Fibroblast of the aortic adventitia (primary cell): ENCODE measurements around the gene ZNF519. TPM values are rescaled to one million over a fixed set of nuclear protein-coding genes. Genes with fewer than 3 reads are reported as not detected.
"Not testable (repeated sequence)": the region's sequence is repeated elsewhere in the genome, so short reads cannot be mapped to it uniquely, and the experiment has no call there.

ENCODE experiments used
- DNase-seq: peaks from one replicate; pipeline ENCODE4 v3.0.0-alpha.2; 2010; ENCODE audit warnings: low read depth
- H3K4me3 ChIP-seq: 2 replicates; pipeline ENCODE4 v1.5.1; 2011; ENCODE audit warnings: low read depth, mild to moderate bottlenecking, control low read depth, low read length, moderate library complexity
- total RNA-seq: library from RNA; depleted of rRNA; stranded (reverse); fragments of >200 nt; gene quantifications from 2 replicates; pipeline ENCODE4 v1.2.3, GENCODE V29; 2012; ENCODE audit warnings: low replicate concordance
- TF ChIP-seq, protein P1 (sequence below): IDR thresholded peaks from 2 replicates; pipeline ENCODE4 v1.5.1; 2011; ENCODE audit warnings: mild to moderate bottlenecking, low read length, control low read depth, inconsistent platforms; ENCODE audit not compliant: insufficient read depth

The ZNF519 gene
- total RNA-seq, 1 donor: 11.5 TPM

DNA sequence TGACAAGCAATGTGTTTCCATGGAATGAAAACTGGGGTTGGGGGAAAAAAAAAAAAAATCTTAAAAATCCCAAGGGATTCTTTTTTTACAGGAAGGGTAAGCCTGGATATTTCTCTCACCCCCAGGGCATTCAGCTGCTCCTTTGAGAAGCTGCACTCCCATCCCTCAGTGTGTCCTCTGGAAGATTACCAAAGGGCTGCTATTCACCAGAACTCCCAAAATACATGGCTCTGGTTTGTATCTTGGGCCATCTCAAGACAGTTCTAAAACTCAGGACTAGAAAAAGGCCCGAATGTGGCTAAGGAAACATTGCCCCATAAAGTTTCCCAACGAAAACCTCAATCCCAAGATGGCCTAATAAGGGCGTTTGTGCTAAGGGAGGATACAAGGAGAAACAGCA lies 1.4 kb downstream of the ZNF519 start:
- not testable (repeated sequence) for H3K4me3 ChIP-seq
- peak; percentile 6 for DNase-seq

DNA sequence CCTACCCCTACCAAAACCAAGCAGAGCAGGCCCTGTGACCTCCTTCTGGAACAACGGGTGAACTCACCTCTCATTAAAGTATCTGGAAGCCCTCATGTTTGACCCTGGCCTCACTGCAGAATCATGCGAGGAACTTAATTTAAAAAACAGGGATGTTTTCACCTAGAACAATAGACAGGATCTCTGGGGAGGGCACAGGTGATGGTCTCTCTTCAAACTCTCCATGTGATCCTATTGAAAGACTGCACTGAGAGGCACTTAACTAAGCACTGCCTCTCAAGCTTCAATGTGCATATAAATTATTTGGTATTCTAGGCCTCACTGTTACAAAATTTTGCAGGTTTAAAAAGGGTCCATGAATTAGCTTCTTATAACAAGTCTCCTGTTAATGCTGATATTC lies 7.5 kb downstream of the ZNF519 start:
- TF ChIP-seq, protein P1, sequence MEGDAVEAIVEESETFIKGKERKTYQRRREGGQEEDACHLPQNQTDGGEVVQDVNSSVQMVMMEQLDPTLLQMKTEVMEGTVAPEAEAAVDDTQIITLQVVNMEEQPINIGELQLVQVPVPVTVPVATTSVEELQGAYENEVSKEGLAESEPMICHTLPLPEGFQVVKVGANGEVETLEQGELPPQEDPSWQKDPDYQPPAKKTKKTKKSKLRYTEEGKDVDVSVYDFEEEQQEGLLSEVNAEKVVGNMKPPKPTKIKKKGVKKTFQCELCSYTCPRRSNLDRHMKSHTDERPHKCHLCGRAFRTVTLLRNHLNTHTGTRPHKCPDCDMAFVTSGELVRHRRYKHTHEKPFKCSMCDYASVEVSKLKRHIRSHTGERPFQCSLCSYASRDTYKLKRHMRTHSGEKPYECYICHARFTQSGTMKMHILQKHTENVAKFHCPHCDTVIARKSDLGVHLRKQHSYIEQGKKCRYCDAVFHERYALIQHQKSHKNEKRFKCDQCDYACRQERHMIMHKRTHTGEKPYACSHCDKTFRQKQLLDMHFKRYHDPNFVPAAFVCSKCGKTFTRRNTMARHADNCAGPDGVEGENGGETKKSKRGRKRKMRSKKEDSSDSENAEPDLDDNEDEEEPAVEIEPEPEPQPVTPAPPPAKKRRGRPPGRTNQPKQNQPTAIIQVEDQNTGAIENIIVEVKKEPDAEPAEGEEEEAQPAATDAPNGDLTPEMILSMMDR: no peak
- H3K4me3 ChIP-seq: no peak overlapping the region
- DNase-seq: no peak

DNA sequence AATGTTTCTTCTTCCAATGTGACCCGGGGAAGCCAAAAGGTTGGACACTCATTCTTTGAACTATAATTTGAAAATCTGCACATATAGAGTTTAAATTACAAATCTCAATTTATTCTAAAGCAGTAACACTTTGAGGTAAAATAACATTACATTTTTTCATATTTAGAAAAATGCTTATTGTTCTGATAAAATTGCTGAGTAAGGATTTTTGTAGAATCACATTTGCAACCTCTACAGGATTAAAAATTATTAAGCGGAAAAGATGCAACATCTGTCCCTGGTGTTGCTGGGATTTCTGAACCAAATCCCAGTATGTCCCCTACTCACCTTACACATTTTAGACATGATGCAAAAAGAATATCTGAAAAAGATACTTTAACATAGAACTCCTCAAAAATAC lies 10.1 kb downstream of the ZNF519 start:
- TF ChIP-seq, protein P1: no peak
- H3K4me3 ChIP-seq: no peak overlapping the region
- DNase-seq: no peak

DNA sequence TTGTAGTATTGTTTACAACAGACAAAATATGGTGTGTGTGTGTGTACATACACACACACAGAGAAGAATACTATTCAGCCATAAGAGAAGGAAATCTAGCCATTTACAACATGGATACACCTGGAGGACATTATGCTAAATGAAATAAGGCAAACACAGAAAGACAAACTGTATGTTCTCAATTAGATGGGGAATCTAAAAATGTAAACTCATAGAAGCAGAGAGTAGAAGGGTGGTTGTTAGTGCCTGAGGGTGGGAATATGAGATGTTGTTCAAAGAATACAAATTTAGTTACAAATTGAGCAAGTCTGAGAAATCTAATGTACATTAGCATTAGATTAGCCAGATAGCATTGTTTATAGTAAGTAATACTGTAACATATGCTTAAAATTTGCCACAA lies 11.3 kb downstream of the ZNF519 start:
- no peak for DNase-seq
- no peak overlapping the region for H3K4me3 ChIP-seq
- TF ChIP-seq, protein P1: no peak

DNA sequence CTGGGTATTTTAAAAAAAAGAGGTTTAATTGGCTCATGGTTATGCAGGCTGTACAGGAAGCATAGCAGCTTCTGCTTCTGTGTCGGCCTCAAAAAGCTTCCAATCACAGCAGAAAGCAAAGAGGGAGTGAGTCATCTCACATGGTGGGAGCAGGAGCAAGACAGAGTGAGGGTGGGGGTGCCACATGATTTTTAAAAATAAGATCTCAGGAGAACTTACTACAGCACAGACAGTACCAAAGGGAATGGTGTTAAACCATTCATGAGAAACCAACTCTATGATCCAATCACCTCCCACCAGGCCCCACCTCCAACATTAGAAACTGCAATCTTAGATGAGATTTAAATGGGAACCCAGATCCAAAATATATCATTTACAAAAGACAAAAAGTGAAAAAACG lies 14.6 kb downstream of the ZNF519 start:
- no peak for DNase-seq
- no peak overlapping the region for H3K4me3 ChIP-seq
- TF ChIP-seq, protein P1: no peak

DNA sequence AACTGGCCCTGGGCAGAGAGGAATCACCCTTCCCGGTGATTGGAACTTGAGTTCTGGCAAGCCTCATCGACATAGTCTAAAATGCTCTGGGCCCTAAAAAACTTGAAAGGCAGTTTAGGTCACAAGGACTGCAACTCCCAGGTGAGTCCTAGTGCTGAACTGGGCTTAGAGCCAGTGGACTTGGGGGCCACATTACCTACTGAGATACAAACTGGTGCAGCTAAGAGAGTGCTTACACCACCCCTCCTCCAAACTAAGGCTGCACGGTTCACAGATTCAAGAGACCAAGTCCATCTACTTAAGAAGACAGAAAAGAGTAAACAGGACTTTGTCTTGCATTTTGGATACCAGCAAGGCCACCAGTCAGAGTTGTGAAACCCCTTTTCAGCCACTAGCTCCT lies 25.3 kb downstream of the ZNF519 start:
- no peak overlapping the region for H3K4me3 ChIP-seq
- no peak for DNase-seq
- TF ChIP-seq, protein P1: no peak

- TF ChIP-seq, protein P1: no peak
- no peak overlapping the region for H3K4me3 ChIP-seq
- no peak for DNase-seq
Measured at GRCh38 chr18:14104906-14105748, 27.1 kb downstream of the ZNF519 start.
